Cardiac fibroblast (primary cell): ENCODE data around the gene CHKB.

Experiments
- DNase-seq, 2 donors: peaks; one replicate each; pipeline versions ENCODE4 v3.0.0 to v3.0.0-alpha.2; 2010; ENCODE audit warnings: low read depth in 2 of 2
- H3K4me3 ChIP-seq, 2 donors: replicated peaks in 1 of 2; 1 replicate in 1 of 2; 2 replicates in 1 of 2; pipeline ENCODE4 v1.5.1; 2011; ENCODE audit warnings: low read depth in 2 of 2, low read length in 2 of 2, mild to moderate bottlenecking in 2 of 2, moderate library complexity in 1 of 2
- TF ChIP-seq, protein P1 (sequence below): IDR thresholded peaks from one replicate; pipeline ENCODE4 v1.5.1; 2011; ENCODE audit warnings: low read depth, mild to moderate bottlenecking, low read length, inconsistent platforms

CHKB gene

DNA sequence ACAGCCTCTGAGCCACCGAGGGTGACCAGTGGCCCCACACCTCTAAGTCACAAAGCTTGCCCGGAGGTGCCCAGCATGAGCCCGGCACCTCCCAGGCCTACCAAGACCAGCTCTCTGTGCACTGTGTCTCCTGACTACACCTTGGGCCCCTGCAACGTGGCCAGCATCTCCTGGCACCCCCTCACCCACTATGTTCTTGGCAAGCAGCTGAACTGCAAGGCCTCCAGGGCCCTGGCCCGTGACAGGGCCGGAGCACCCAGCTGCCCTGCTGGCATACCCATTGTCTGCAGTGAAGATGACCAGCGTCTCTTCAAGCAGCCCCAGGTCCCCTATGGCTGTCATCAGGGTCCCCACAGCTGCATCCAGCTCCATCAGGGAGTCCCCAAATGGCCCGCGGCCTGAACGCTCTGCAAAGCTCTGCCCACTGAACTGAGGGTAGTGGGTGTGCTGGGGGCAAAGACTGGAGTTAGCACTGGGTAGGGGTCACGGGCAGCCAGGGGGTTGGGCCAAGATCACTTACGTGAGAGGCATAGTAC, 43.7 kb upstream of the CHKB start:
- no peak for DNase-seq
- TF ChIP-seq, protein P1, sequence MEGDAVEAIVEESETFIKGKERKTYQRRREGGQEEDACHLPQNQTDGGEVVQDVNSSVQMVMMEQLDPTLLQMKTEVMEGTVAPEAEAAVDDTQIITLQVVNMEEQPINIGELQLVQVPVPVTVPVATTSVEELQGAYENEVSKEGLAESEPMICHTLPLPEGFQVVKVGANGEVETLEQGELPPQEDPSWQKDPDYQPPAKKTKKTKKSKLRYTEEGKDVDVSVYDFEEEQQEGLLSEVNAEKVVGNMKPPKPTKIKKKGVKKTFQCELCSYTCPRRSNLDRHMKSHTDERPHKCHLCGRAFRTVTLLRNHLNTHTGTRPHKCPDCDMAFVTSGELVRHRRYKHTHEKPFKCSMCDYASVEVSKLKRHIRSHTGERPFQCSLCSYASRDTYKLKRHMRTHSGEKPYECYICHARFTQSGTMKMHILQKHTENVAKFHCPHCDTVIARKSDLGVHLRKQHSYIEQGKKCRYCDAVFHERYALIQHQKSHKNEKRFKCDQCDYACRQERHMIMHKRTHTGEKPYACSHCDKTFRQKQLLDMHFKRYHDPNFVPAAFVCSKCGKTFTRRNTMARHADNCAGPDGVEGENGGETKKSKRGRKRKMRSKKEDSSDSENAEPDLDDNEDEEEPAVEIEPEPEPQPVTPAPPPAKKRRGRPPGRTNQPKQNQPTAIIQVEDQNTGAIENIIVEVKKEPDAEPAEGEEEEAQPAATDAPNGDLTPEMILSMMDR = no peak
- no peak overlapping the region for H3K4me3 ChIP-seq

GRCh38 chr22:50625568-50626313, 43.1 kb upstream of the CHKB start:
- H3K4me3 ChIP-seq = no peak overlapping the region
- no peak for DNase-seq
- TF ChIP-seq, protein P1 = no peak

- TF ChIP-seq, protein P1 = no peak
- H3K4me3 ChIP-seq = no peak overlapping the region
- DNase-seq = no peak
Measured at GRCh38 chr22:50625131-50625567, 42.5 kb upstream of the CHKB start.

DNA sequence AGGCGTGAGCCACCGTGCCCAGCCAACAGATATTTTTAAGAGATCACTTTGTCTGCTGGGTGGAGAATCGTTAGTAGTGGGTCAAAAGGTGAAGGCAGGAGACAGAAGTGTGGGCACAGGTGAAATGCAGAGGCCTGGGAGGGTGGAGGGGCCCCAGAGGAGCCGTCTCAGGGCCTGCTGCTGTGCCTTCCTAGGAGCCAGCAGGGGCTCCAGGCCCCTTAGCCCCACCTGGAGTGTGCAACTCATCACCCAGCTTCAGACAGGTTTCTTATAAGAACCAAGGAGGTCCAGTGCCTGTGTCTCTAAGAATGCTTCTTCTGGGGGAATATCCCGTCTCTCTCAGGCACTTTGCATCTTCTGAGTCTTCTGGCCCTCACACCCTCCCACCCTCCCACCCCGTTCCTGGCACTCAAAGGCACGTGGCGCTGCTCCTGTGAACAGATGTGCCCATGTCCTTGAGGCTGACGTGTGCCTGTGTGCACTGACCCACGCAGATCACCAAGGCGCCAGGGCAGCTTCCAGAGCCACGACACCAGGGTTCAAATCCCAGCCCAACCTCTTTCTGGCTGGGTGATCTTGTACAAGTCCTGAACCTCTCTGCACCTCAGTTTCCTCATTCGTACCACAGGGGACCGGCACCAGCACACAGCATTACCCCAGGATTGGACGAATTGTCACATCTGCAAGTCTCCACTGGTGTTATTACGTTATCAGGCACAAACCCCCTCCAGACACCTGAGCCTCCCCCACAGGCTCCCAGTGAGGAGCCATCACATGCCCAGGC, 41.9 kb upstream of the CHKB start:
- TF ChIP-seq, protein P1 = no peak
- H3K4me3 ChIP-seq = no peak overlapping the region
- no peak for DNase-seq

- TF ChIP-seq, protein P1 = no peak
- H3K4me3 ChIP-seq = no peak overlapping the region
- no peak for DNase-seq
Measured at GRCh38 chr22:50622723-50623327, 40.2 kb upstream of the CHKB start.

DNA sequence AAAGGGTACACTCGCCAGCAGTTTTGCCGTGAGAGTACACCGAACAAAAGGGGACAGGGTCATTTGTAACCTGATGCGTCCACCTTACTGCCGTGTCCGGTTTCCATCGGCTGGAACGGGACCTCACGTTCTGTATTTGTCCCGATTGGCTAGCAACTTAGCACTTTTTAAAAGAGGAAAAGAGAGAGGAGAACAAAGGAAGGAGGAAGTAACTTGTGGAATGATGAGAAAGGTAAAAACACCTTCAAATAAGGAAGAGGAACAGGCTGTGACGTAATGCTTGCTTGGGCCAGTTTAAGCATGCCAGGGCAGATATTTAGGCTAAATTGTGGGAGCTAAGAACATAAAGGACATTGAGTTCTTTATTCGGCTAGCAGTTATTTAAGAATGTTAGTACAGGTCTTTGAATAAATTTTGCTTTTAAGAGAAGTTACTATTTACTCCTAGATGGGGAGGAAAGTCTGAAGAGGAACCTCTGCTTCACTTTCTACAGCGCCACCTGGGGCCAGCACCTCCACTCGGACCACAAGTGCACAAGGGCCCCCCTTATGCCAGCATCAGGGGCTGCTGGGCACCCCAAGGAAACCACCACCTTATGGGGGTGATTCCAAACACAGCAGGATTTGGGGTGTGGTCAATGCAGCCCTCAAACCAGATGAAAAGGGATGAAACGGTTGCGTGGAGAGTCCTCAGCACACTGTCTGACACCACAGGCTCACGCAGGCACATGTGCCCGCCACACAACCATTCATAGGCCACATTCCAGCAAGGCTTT, 39.5 kb upstream of the CHKB start:
- no peak for DNase-seq
- no peak overlapping the region for H3K4me3 ChIP-seq
- TF ChIP-seq, protein P1 = peak; percentile 11
